Gastroesophageal sphincter (tissue), 3 donors: ENCODE measurements around the gene ACR.
"Not testable (repeated sequence)": the region's sequence is repeated elsewhere in the genome, so short reads cannot be mapped to it uniquely, and the experiment has no call there.

Experiments used
- EP300 ChIP-seq: sonication (generic); formaldehyde crosslinking; IDR thresholded peaks from one replicate; pipeline ENCODE4 v1.6.1; 2017; ENCODE audit warnings: antibody characterized with exemption, mild to moderate bottlenecking
- POLR2A ChIP-seq, 2 donors: fragments of 450-650 bp; IDR thresholded peaks; one replicate each; pipeline ENCODE4 v1.6.1; 2017; ENCODE audit warnings: antibody characterized with exemption in 2 of 2, mild to moderate bottlenecking in 2 of 2, moderate library complexity in 1 of 2
- POLR2AphosphoS5 ChIP-seq: sonication (generic); formaldehyde crosslinking; IDR thresholded peaks from one replicate; pipeline ENCODE4 v1.6.1; 2017; ENCODE audit warnings: antibody characterized with exemption
- TF ChIP-seq, protein P1 (sequence below), 4 experiments: fragments of 200-600 bp in 2 of 4; fragments of 450-650 bp in 2 of 4; sonication (generic) in 1 of 4; IDR thresholded peaks; one replicate each; pipeline ENCODE4 v1.5.1; 2017 to 2019; ENCODE audit warnings: antibody characterized with exemption in 4 of 4, mild to moderate bottlenecking in 2 of 4, moderate library complexity in 2 of 4

DNA sequence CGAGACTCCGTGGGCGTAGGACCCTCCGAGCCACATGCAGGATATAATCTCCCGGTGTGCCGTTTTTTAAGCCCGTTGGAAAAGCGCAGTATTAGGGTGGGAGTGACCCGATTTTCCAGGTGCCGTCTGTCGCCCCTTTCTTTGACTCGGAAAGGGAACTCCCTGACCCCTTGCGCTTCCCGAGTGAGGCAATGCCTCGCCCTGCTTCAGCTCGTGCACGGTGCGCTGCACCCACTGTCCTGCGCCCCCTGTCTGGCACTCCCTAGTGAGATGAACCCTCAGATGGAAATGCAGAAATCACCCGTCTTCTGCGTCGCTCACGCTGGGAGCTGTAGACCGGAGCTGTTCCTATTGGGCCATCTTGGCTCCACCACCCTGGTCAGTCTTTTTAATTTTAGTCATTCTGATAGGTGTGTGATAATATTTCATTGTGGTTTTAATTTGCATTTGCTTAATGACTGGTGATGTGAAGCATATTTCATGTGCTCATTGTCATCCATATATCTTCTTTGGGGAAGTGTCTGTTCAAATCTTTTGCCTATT lies 19.0 kb downstream of the ACR start:
- TF ChIP-seq, protein P1, sequence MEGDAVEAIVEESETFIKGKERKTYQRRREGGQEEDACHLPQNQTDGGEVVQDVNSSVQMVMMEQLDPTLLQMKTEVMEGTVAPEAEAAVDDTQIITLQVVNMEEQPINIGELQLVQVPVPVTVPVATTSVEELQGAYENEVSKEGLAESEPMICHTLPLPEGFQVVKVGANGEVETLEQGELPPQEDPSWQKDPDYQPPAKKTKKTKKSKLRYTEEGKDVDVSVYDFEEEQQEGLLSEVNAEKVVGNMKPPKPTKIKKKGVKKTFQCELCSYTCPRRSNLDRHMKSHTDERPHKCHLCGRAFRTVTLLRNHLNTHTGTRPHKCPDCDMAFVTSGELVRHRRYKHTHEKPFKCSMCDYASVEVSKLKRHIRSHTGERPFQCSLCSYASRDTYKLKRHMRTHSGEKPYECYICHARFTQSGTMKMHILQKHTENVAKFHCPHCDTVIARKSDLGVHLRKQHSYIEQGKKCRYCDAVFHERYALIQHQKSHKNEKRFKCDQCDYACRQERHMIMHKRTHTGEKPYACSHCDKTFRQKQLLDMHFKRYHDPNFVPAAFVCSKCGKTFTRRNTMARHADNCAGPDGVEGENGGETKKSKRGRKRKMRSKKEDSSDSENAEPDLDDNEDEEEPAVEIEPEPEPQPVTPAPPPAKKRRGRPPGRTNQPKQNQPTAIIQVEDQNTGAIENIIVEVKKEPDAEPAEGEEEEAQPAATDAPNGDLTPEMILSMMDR (IDR thresholded peaks at IDR 0.05), result peak in 2 of 4 experiments; percentile 31 to 51
- not testable (repeated sequence) for TF ChIP-seq EP300; POLR2A (IDR thresholded peaks at IDR 0.05); POLR2AphosphoS5
